Measurements from ENCODE around the gene CLDN5.

The CLDN5 gene

DNA sequence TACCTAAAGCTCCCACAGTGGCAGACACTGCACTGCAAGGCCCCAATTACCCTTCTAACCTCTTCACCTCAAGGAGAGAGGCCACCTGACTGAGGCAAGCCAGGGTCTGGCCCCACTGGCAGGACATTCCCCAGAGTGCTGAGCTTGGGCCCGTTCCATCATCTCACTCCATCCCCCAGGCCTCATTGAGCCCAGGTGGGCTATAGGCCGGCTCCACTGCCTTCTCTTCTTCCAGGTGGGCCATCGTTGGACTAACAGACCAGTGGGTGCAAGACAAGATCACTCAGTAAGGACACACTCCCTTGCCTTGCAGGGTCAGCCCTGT lies 25.4 kb downstream of the CLDN5 start:
- DNase-seq (ENCODE audit: low read depth in 2 of 2): no peak
- no peak overlapping the region for H3K4me3 ChIP-seq (replicated peaks in 1 of 2; ENCODE audit: low read depth in 2 of 2, low read length in 2 of 2)
- TF ChIP-seq, protein P1, sequence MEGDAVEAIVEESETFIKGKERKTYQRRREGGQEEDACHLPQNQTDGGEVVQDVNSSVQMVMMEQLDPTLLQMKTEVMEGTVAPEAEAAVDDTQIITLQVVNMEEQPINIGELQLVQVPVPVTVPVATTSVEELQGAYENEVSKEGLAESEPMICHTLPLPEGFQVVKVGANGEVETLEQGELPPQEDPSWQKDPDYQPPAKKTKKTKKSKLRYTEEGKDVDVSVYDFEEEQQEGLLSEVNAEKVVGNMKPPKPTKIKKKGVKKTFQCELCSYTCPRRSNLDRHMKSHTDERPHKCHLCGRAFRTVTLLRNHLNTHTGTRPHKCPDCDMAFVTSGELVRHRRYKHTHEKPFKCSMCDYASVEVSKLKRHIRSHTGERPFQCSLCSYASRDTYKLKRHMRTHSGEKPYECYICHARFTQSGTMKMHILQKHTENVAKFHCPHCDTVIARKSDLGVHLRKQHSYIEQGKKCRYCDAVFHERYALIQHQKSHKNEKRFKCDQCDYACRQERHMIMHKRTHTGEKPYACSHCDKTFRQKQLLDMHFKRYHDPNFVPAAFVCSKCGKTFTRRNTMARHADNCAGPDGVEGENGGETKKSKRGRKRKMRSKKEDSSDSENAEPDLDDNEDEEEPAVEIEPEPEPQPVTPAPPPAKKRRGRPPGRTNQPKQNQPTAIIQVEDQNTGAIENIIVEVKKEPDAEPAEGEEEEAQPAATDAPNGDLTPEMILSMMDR (IDR thresholded peaks at IDR 0.05; ENCODE audit: low read depth, low read length): no peak

- H3K4me3 ChIP-seq (replicated peaks in 1 of 2; ENCODE audit: low read depth in 2 of 2, low read length in 2 of 2): no peak overlapping the region
- no peak for DNase-seq (ENCODE audit: low read depth in 2 of 2)
- TF ChIP-seq, protein P1 (IDR thresholded peaks at IDR 0.05; ENCODE audit: low read depth, low read length): no peak
Observed at GRCh38 chr22:19498154-19498865, 25.9 kb downstream of the CLDN5 start.

DNA sequence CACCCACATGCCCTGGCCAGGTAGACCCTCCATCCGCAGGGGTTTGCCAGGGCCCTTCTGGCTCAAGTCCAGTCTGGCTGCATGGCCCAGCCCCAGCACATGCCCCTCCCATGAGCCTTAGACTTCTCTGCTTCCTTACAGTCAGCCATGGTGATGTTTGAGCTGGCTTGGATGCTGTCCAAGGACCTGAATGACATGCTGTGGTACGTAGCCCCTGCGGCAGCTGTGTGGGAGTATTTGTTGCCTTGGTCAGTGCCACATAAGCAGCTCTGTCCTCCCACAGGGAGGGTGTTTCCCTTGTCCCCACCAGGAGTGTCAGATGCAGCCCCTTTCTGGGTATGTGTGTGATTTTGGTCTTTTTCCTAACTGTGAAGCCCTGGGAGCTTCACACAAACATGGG lies 27.0 kb downstream of the CLDN5 start:
- TF ChIP-seq, protein P1 (IDR thresholded peaks at IDR 0.05; ENCODE audit: low read depth, low read length): no peak
- DNase-seq (ENCODE audit: low read depth in 2 of 2): peak; percentile 87 to 93
- no peak overlapping the region for H3K4me3 ChIP-seq (replicated peaks in 1 of 2; ENCODE audit: low read depth in 2 of 2, low read length in 2 of 2)

GRCh38 chr22:19496324-19496630 lies 27.9 kb downstream of the CLDN5 start:
- TF ChIP-seq, protein P1 (IDR thresholded peaks at IDR 0.05; ENCODE audit: low read depth, low read length): no peak
- DNase-seq (ENCODE audit: low read depth in 2 of 2): no peak
- H3K4me3 ChIP-seq (replicated peaks in 1 of 2; ENCODE audit: low read depth in 2 of 2, low read length in 2 of 2): no peak overlapping the region

DNA sequence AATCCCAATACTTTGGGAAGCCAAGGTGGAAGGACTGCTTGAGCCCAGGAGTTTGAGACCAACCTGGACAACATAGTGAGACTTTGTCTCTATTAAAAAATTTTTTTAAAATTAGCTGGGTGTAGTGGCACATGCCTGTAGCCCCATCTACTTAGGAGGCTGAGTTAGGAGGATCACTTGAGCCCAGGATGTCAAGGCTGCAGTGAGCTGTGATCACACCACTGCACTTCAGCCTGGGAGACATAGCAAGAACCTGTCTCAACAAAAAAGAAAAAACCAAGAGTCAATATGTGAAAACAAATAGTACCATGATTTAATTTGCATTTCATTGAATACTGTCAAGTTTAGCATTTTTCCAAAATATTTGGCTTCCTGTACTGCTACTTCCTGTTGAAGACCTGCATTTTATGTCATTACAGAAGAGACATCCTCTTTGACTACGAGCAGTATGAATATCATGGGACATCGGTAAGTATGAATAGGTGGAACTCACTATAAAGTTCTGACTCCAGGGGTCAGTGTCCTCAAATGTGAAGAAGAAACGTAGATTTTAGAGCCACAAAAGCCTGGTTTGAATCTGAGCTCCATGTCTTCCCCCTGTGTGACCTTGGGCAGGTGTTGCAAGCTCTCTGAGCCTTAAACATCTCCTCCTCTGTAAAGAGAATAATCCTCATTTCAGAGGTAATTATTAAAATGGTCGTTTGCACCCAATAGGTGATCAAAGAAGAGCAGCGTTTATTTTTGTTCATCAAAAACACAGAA lies 28.5 kb downstream of the CLDN5 start:
- TF ChIP-seq, protein P1 (IDR thresholded peaks at IDR 0.05; ENCODE audit: low read depth, low read length): peak; percentile 20
- peak; percentile 51 to 56 for DNase-seq (ENCODE audit: low read depth in 2 of 2)
- H3K4me3 ChIP-seq (replicated peaks in 1 of 2; ENCODE audit: low read depth in 2 of 2, low read length in 2 of 2): no peak overlapping the region

DNA sequence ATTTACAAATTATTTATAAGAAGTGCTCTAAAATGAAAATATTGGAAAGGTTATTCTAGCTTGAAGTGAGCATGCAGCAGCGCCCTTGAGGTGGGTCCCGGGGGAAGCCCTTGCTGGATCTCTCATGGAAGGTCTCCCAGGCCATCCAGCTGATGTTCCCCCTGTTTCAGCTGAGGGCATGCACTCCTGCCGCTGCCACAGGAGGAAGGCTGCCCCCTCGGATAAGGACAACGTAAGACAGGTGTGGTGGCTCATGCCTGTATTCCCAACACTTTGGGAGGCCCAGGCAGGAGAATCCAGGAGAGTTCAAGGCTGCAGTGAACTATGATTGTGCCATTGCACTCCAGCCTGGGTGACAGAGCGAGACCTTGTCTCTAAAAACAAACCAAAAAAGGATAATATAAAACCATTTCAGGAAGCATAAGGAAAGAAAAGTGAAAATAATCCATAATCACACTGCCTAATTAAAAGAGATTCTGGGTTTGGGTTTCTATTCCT lies 29.5 kb downstream of the CLDN5 start:
- no peak overlapping the region for H3K4me3 ChIP-seq (replicated peaks in 1 of 2; ENCODE audit: low read depth in 2 of 2, low read length in 2 of 2)
- TF ChIP-seq, protein P1 (IDR thresholded peaks at IDR 0.05; ENCODE audit: low read depth, low read length): no peak
- DNase-seq (ENCODE audit: low read depth in 2 of 2): no peak
